Caki2 (cell line): ENCODE results near the gene RNF220. TPM values are rescaled to one million over a fixed set of nuclear protein-coding genes. Genes with fewer than 3 reads are reported as not detected.
"Not testable (repeated sequence)": the region's sequence is repeated elsewhere in the genome, so short reads cannot be mapped to it uniquely, and the experiment has no call there.

ENCODE experiments used
- DNase-seq: peaks from one replicate; pipeline ENCODE4 v3.0.0-alpha.2; 2015; ENCODE audit warnings: low read depth
- in situ Hi-C: cut with HindIII; loops from 2 replicates; pipeline ENCODE4 v1.10.0; 2016; ENCODE audit warnings: low sequenced_read_pairs, low pct_unique_long_range_greater_than_20kb, mixed read lengths
- total RNA-seq: library from RNA; depleted of rRNA; stranded (reverse); fragments of >200 nt; shearing (Covaris generic); gene quantifications from 2 replicates; pipeline ENCODE4 v1.2.3, GENCODE V29; 2014; ENCODE audit warnings: low replicate concordance

The RNF220 gene
- total RNA-seq, 1 experiment from 2014 or later = 69.8 TPM

GRCh38 chr1:44476891-44477290, 71.8 kb downstream of the RNF220 start:
- in situ Hi-C loops = no loop called here
- no peak for DNase-seq

- in situ Hi-C loops = no loop called here
- no peak for DNase-seq
Measured at GRCh38 chr1:44481701-44482100, 76.6 kb downstream of the RNF220 start.

GRCh38 chr1:44483089-44483874, 78.2 kb downstream of the RNF220 start:
- in situ Hi-C loops = no loop called here
- DNase-seq = no peak

- in situ Hi-C loops = no loop called here
- peak; percentile 51 for DNase-seq
Measured at GRCh38 chr1:44484155-44484688, 79.2 kb downstream of the RNF220 start.

GRCh38 chr1:44485229-44485933, 80.3 kb downstream of the RNF220 start:
- peak; percentile 66 for DNase-seq
- in situ Hi-C loops = no loop called here

- no peak for DNase-seq
- in situ Hi-C loops = no loop called here
Measured at GRCh38 chr1:44485934-44486460, 80.9 kb downstream of the RNF220 start.

GRCh38 chr1:44489481-44489880, 84.4 kb downstream of the RNF220 start:
- DNase-seq = peak; percentile 88
- in situ Hi-C loops = no loop called here

- in situ Hi-C loops = no loop called here
- DNase-seq = no peak
Measured at GRCh38 chr1:44496541-44497171, 91.6 kb downstream of the RNF220 start.

GRCh38 chr1:44497422-44498170, 92.5 kb downstream of the RNF220 start:
- in situ Hi-C loops = no loop called here
- DNase-seq = no peak

- in situ Hi-C loops = no loop called here
Measured at GRCh38 chr1:44499306-44499705, 94.3 kb downstream of the RNF220 start.

GRCh38 chr1:44500181-44501046, 95.4 kb downstream of the RNF220 start:
- no peak for DNase-seq
- in situ Hi-C loops = no loop called here

More at GRCh38 chr1:44499306-44499705, 94.3 kb downstream of the RNF220 start:
- no peak for DNase-seq

- in situ Hi-C loops = no loop called here
- no peak for DNase-seq
Measured at GRCh38 chr1:44501047-44501890, 96.2 kb downstream of the RNF220 start.

- in situ Hi-C loops, DNase-seq: not testable (repeated sequence)
Measured at GRCh38 chr1:44502823-44503222, 97.8 kb downstream of the RNF220 start.

GRCh38 chr1:44503625-44504024, 98.6 kb downstream of the RNF220 start:
- no peak for DNase-seq
- in situ Hi-C loops = no loop called here

- DNase-seq = no peak
- in situ Hi-C loops = no loop called here
Measured at GRCh38 chr1:44505210-44505993, 100.3 kb downstream of the RNF220 start.
